GF-D8 (cell line): ENCODE results near the gene PGAM2.
A peak's percentile ranks its signal among the peaks of the same experiment; 100 is the strongest.
"Not testable (repeated sequence)": the region's sequence is repeated elsewhere in the genome, so short reads cannot be mapped to it uniquely, and the experiment has no call there.

Experiments
- DNase-seq: peaks from one replicate; lab custom pipeline; 2025; lab: John Stamatoyannopoulos, UW

PGAM2 gene

GRCh38 chr7:44022796-44023467 lies 42.4 kb downstream of the PGAM2 start:
- not testable (repeated sequence) for DNase-seq

- DNase-seq: not testable (repeated sequence)
Measured at GRCh38 chr7:44022069-44022468, 43.3 kb downstream of the PGAM2 start.

GRCh38 chr7:44019825-44020224 lies 45.5 kb downstream of the PGAM2 start:
- DNase-seq: not testable (repeated sequence)

GRCh38 chr7:44018857-44019807 lies 46.2 kb downstream of the PGAM2 start:
- peak; percentile 94 for DNase-seq

- DNase-seq: not testable (repeated sequence)
Measured at GRCh38 chr7:44015090-44015489, 50.3 kb downstream of the PGAM2 start.
